Measurements from ENCODE around the gene ADAM19. TPM values are rescaled to one million over a fixed set of nuclear protein-coding genes. Genes with fewer than 3 reads are reported as not detected.
A peak's percentile ranks its signal among the peaks of the same experiment; 100 is the strongest.

The ADAM19 gene
- total and polyA plus RNA-seq, 2 of the 4 experiments (the other 2 are of a cell fraction) = 35.5 to 49.2 TPM

DNA sequence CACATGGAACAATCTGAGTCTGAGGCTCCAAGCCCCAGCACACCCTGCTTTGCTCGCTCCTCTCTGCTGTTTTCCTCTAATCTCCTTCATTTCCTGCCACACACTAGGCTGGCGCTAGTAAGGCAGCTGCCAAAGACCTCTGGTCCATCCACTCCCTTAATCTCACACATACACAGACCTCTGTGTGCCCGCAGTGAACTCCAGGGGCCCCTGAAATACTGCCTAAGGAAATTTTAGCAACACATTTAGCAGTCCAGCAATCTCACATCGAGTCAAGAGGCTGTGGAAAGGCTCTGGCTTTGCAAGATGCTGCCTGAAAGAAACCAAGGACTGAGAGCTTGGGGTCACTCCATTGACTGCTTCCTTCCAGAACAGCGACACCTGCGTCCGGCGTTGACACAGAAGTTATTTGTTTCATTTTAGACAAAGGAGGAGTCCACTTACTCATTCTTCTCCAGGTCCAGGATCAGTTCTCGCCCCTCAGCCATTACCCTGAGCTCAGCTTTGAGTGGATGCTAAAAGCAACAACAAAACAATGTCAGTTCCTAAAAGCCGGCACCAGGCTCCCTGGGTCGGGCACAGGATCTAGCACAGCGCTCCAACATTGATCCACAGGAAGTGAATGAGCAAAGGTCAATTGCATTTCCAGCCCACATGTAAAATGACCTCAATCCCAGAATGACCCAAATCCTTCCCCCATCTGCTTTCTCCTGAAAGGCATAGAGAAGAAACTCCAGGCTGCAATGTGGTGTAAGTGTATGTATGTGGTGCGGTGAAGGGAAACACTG, 11.5 kb downstream of the ADAM19 start:
- no peak overlapping the region for H2AFZ ChIP-seq (replicated peaks; ENCODE audit: low read length, poor library complexity)
- peak overlapping the region; percentile 33; the same call in 2 of the 3 replicates for H2BK15ac ChIP-seq (ENCODE audit: low read depth, low read length)
- H4K91ac ChIP-seq (ENCODE audit: insufficient read depth, low read depth, low read length) = peak overlapping the region; percentile 89
- DNase-seq (no peak), ATAC-seq (ENCODE audit: low read depth) (peak; percentile 15; the same call in 1 of the 2 replicates)
- peak overlapping the region; percentile 89 for H3K14ac ChIP-seq (replicated peaks; ENCODE audit: low read depth, low read length)
- POLR2A ChIA-PET (ENCODE audit: unreplicated experiment) = interaction anchor here (1.0 kb wide), 1 partner anchor 177 kb away, joined by 3 read pairs; no protein-coding TSS in a partner anchor
- dilution Hi-C loops (cut with HindIII; ENCODE audit: low sequenced_read_pairs, unreplicated experiment) (no loop called here), intact Hi-C loops (cut with micrococcal nuclease) (no loop called here), in situ Hi-C loops (cut with MboI; ENCODE audit: low sequenced_read_pairs) (loop anchor here (25.0 kb wide), 1 partner anchor 1623 kb away; no protein-coding TSS in a partner anchor)
- WGBS, 2 experiments (ENCODE audit: extremely low coverage in 2 of 2, insufficient read length in 1 of 2) = 34% methylated on average over 3 of the region's 13 CpGs; no CpG with 5 or more reads in 1 of the 2 experiments
- peaks cover 21% of the 10 kb centered on the region for H3K36me3 ChIP-seq (ENCODE audit: control insufficient read depth, insufficient read depth, low read length)
- CTCF ChIA-PET = no interaction called here
- H3K4ac ChIP-seq (ENCODE audit: low read depth, low read length) = peak overlapping the region; percentile 90
- no TSS peak for BruUV-seq (replicated peaks)
- peak overlapping the region; percentile 44 for H4K5ac ChIP-seq (ENCODE audit: low read depth, low read length)
- peak overlapping the region; percentile 81 for H2BK5ac ChIP-seq (ENCODE audit: low read depth, low read length, poor library complexity, severe bottlenecking)
- H3K79me1 ChIP-seq (ENCODE audit: low read depth in 1 of 2, low read length in 2 of 2) = peaks cover 13 to 66% of the 10 kb centered on the region in 2 experiments
- peaks cover 35% of the 10 kb centered on the region for H3K9me1 ChIP-seq (ENCODE audit: insufficient read depth, low read length)
- H3K27me3 ChIP-seq (ENCODE audit: control insufficient read depth, insufficient read depth, low read length) = no peaks in the 10 kb centered on the region
- H3K18ac ChIP-seq (ENCODE audit: low read depth, low read length) = peak overlapping the region; percentile 14
- TF ChIP-seq NFE2L2 (IDR thresholded peaks at IDR 0.05; ENCODE audit: low read depth, low read length) (no peak), MXI1 (IDR thresholded peaks at IDR 0.05; ENCODE audit: borderline replicate concordance, low read depth, low read length) (no peak; the same call in 1 of the 2 replicates), FOS (IDR thresholded peaks at IDR 0.05; ENCODE audit: low read depth, low read length) (no peak), BHLHE40 (IDR thresholded peaks at IDR 0.05; ENCODE audit: low read depth, low read length) (no peak), SMC3 (IDR thresholded peaks at IDR 0.05; ENCODE audit: low read depth, low read length) (no peak)
- peaks cover 22% of the 10 kb centered on the region; the same call in 1 of the 2 replicates for H4K20me1 ChIP-seq (ENCODE audit: insufficient read depth, low read length)
- peak overlapping the region; percentile 25 for H3K4me2 ChIP-seq (ENCODE audit: low read depth, low read length)
- H3K23ac ChIP-seq (ENCODE audit: low read depth, low read length) = peak overlapping the region; percentile 89
- H3K4me3 ChIP-seq (ENCODE audit: insufficient read depth, low read depth, low read length) = no peak overlapping the region
- H3K9me3 ChIP-seq (ENCODE audit: control insufficient read depth, insufficient read depth, low read length) = no peaks in the 10 kb centered on the region
- H2BK20ac ChIP-seq (ENCODE audit: low read depth, low read length) = peak overlapping the region; percentile 76
- H3K4me1 ChIP-seq (ENCODE audit: control insufficient read depth, insufficient read depth, low read length) = peaks cover 42% of the 10 kb centered on the region
- peak overlapping the region; percentile 77 for H3K27ac ChIP-seq (ENCODE audit: insufficient read depth, low read length)
- peak overlapping the region; percentile 79 for H2AK5ac ChIP-seq (ENCODE audit: low read depth, low read length)
- peak overlapping the region; percentile 71 to 80 for H4K8ac ChIP-seq (ENCODE audit: low read depth in 2 of 2, low read length in 2 of 2)
- H2BK120ac ChIP-seq (ENCODE audit: low read depth, low read length) = peak overlapping the region; percentile 91
- peak overlapping the region; percentile 4 for H3K9ac ChIP-seq (ENCODE audit: low read depth, low read length)
- H2AK9ac ChIP-seq (replicated peaks; ENCODE audit: low read depth, low read length, poor library complexity) = peak overlapping the region; percentile 74
- H3K56ac ChIP-seq (ENCODE audit: extremely low read depth, insufficient read depth, low read length) = peak overlapping the region; percentile 45; the same call in 1 of the 2 replicates
